SK-N-MC (cell line): ENCODE measurements around the gene HELZ.
"Not testable (repeated sequence)": the region's sequence is repeated elsewhere in the genome, so short reads cannot be mapped to it uniquely, and the experiment has no call there.

Source experiments
- DNase-seq: peaks from one replicate; pipeline ENCODE4 v3.0.0-alpha.2; 2011; ENCODE audit warnings: low read depth, low spot score
- H3K27ac ChIP-seq: fragments of 200-600 bp; sonication (generic); 2 replicates; pipeline ENCODE4 v1.5.1; 2016; ENCODE audit warnings: mixed run types
- H3K36me3 ChIP-seq: fragments of 200-600 bp; sonication (generic); 2 replicates; pipeline ENCODE4 v1.6.1; 2017; ENCODE audit warnings: antibody characterized with exemption, low read length, mixed read lengths; ENCODE audit not compliant: insufficient read depth
- H3K4me3 ChIP-seq: fragments of 200-600 bp; sonication (generic); 2 replicates; pipeline ENCODE4 v1.5.1; 2016
- H3K9ac ChIP-seq: fragments of 200-600 bp; sonication (generic); 2 replicates; pipeline ENCODE4 v1.8.0; 2017; ENCODE audit warnings: mixed run types, mixed read lengths; ENCODE audit not compliant: insufficient read length
- H3K9me3 ChIP-seq: fragments of 200-600 bp; sonication (generic); 2 replicates; pipeline ENCODE4 v1.6.1; 2017; ENCODE audit warnings: low read depth, mild to moderate bottlenecking, antibody characterized with exemption, low read length, moderate library complexity, mixed read lengths
- EZH2 ChIP-seq: fragments of 200-600 bp; sonication (generic); IDR thresholded peaks from one replicate; pipeline ENCODE4 v1.6.1; 2017; ENCODE audit warnings: antibody characterized with exemption
- FOXP2 ChIP-seq: optimal IDR thresholded peaks from 2 replicates; pipeline ENCODE3; 2011; ENCODE audit warnings: mild to moderate bottlenecking, moderate library complexity; ENCODE audit not compliant: insufficient read depth; ENCODE audit errors: extremely low read length, control extremely low read depth
- POLR2AphosphoS5 ChIP-seq: IDR thresholded peaks from 2 replicates; pipeline ENCODE4 v1.6.1; 2012; ENCODE audit warnings: mild to moderate bottlenecking, low read depth, low read length, borderline replicate concordance

Gene HELZ

DNA sequence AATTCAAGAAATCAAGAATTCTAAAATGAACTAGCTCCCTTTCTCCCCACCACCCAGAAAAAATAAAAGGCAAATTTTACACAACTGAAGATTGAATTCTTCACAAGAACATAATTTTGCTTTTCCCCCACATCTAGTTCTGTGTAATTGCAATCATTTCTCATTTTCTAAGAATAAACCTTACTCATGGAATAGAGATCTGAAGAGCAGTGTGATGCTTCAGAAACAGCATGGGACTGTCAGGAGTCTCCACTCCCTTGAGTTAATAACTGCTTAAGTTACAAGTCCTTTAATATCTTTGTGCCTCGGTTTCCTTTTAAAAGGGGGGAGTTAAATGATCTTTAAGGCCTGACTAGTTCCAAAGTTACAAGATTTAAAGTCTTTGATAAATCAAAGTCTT, 147.0 kb downstream of the HELZ start:
- peaks cover 33% of the 10 kb centered on the region for H3K36me3 ChIP-seq
- DNase-seq = no peak
- TF ChIP-seq FOXP2 (no peak), POLR2AphosphoS5 (no peak), EZH2 (no peak)
- no peak overlapping the region for H3K27ac ChIP-seq
- H3K9ac ChIP-seq = no peak overlapping the region
- H3K4me3 ChIP-seq = no peak overlapping the region
- H3K9me3 ChIP-seq = no peaks in the 10 kb centered on the region

DNA sequence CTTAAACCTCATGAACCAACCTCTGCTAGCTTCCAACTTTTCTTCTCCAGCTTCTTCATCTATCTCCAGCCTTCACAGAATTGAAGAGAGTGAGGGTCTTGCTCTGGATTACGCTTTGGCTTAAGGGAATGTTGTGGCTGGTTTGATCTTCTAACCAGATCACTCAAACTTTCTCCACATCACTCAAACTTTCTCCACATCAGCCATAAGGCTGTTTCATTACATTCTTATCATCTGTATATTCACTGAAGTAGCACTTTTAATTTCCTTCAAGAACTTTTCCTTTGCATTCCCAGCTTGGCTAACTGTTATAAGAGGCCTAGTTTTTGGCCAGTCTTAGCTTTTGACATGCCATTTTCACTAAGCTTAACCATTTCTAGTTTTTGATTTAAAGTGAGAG, 148.4 kb downstream of the HELZ start:
- no peaks in the 10 kb centered on the region for H3K9me3 ChIP-seq
- DNase-seq = no peak
- H3K36me3 ChIP-seq = peaks cover 22% of the 10 kb centered on the region
- no peak overlapping the region for H3K27ac ChIP-seq
- no peak for TF ChIP-seq EZH2
- H3K9ac ChIP-seq = no peak overlapping the region
- no peak overlapping the region for H3K4me3 ChIP-seq

DNA sequence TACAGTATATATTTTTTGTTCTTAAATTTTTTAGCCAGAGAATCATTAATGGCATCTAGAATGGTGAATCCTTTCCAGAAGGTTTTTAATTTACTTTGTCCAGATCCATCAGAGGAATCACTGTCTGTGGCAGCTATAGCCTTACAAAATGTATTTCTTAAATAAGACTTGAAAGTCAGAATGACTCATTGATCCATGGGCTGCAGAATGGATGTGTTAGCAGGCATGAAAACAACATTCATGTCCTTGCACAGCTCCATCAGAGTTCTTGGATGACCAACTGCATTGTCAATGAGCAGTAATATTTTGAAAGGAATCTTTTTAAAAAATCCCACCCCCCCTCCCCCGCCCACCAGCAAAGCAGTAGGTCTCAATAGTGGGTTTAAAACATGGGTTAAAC, 149.2 kb downstream of the HELZ start:
- Histone ChIP-seq H3K9ac (no peak overlapping the region), H3K27ac (no peak overlapping the region), H3K4me3 (no peak overlapping the region), H3K36me3 (peaks cover 22% of the 10 kb centered on the region), H3K9me3 (no peaks in the 10 kb centered on the region)
- DNase-seq = no peak
- TF ChIP-seq POLR2AphosphoS5 (no peak), FOXP2 (no peak), EZH2 (no peak)

DNA sequence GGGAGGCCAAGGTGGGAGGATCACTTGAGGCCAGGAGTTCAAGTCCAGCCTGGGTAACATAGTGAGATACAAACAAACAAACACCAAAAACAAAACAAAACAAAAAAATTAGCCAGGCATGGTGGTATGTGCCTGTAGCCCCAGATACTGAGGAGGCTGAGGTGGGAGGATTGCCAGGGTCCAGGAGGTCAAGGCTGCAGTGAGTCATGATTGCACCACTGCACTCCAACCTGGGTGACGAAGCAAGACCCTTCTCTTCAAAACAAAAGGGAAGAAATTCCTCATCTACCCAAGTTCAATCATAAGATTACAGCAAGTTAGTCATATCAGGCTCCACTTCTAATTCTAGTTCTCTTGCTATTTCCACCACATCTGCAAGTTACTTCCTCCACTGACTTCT, 149.7 kb downstream of the HELZ start:
- not testable (repeated sequence) for H3K4me3 ChIP-seq, DNase-seq, H3K9me3 ChIP-seq, H3K9ac ChIP-seq, H3K27ac ChIP-seq
- peaks cover 24% of the 10 kb centered on the region for H3K36me3 ChIP-seq

DNA sequence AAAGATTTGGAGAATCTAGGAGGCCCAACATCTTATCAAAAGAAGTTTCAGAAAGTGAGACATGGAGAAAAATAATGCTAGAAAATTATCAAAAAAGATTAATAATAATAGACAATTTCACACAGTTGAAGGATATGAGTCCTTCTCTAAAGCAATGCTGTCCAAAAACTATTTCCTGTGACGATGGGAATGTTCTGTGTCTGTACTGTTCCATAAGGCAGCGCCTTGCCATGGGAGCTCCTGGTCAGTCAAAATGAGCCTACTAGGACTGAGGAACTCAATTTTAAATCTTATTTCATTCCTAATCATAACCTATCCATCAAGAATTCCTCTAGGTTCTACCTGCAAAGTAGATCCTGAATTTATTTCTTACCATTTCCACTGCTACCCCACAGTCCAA, 151.6 kb downstream of the HELZ start:
- Histone ChIP-seq H3K9me3 (no peaks in the 10 kb centered on the region), H3K27ac (no peak overlapping the region), H3K4me3 (no peak overlapping the region), H3K9ac (no peak overlapping the region), H3K36me3 (peaks cover 25% of the 10 kb centered on the region)
- no peak for DNase-seq
- no peak for TF ChIP-seq EZH2
- no peak for TF ChIP-seq FOXP2
- TF ChIP-seq POLR2AphosphoS5 = no peak

DNA sequence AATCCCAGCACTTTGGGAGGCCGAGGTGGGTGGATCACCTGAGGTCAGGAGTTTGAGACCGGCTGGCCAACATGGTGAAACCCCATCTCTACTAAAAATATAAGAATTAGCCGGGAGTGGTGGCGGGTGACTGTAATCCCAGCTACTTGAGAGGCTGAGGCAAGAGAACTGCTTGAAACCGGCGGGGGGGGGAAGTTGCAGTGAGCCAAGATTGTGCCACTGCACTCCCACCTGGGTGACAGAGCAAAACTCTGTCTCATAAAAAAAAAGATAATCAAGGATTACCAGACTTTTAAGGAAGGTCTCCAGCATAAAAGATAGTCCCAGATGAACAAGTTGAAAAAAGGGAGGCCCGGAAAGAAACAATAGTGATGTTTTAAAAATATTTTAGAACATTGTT, 152.3 kb downstream of the HELZ start:
- not testable (repeated sequence) for H3K4me3 ChIP-seq, DNase-seq, H3K9ac ChIP-seq, H3K9me3 ChIP-seq, H3K27ac ChIP-seq
- H3K36me3 ChIP-seq = peaks cover 24% of the 10 kb centered on the region

DNA sequence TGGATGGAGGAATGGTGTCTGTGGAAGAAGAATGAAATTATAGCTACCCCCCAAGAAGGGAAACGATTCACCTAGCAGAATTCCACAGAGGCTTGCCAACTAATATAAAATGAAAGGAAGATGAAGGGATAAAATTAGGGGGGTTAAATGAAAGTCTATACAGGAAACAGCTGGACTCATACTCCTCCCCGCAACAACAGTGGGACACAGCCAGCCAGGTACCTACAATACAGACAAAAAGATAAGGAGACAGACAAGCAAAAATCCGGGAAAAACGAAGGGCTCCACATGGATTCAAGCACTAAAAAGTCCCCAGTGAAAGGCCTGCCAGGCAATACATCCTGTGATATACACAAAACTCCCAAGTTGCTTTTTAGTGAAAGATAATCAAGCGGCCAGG, 152.7 kb downstream of the HELZ start:
- H3K9me3 ChIP-seq = no peaks in the 10 kb centered on the region
- no peak overlapping the region for H3K27ac ChIP-seq
- H3K4me3 ChIP-seq = no peak overlapping the region
- TF ChIP-seq EZH2 = no peak
- TF ChIP-seq POLR2AphosphoS5 = no peak
- TF ChIP-seq FOXP2 = no peak
- H3K9ac ChIP-seq = no peak overlapping the region
- peaks cover 24% of the 10 kb centered on the region for H3K36me3 ChIP-seq
- DNase-seq = no peak

DNA sequence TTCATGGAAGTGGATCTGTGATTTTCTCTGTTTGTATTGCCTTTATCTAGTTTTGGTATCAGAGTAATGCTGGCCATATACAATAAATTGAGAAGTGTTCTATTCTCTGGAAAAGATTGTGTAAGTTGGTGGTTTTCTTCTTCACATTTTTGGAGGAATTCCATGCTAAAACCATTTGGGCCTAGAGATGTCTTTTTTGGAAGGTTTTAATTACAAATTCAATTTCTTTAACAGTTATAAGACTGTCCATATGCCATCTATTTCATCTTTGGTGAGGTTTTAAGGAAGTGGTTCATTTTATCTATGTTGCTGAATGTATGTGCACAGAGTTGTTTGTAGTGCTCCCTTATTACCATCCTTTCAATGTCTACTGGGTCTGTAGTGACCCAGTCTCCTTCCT, 154.7 kb downstream of the HELZ start:
- Histone ChIP-seq H3K27ac (no peak overlapping the region), H3K9ac (no peak overlapping the region), H3K4me3 (no peak overlapping the region), H3K36me3 (peaks cover 29% of the 10 kb centered on the region), H3K9me3 (no peaks in the 10 kb centered on the region)
- DNase-seq = no peak
- no peak for TF ChIP-seq FOXP2
- no peak for TF ChIP-seq POLR2AphosphoS5
- no peak for TF ChIP-seq EZH2

DNA sequence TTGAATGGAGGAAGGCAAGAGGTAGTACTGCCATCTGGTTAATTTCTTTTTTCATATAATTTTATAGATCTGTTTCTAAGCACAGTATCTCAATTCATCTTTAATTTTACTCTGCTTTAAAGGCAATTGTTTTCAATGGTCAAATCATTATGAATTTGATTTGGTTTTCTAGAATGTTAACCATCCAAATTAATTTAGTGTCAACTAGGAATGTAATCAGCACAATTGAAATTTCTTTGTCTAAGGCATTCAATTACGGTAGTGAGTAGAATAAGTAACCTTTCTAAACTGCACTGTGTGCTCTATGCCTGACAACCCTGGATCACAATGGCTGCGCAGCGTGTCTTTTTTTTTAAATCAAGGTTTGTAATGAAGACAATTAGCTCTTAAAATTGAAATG, 156.4 kb downstream of the HELZ start:
- H3K36me3 ChIP-seq = peaks cover 29% of the 10 kb centered on the region
- TF ChIP-seq FOXP2 (no peak), EZH2 (no peak), POLR2AphosphoS5 (no peak)
- no peak overlapping the region for H3K27ac ChIP-seq
- H3K9ac ChIP-seq = no peak overlapping the region
- H3K9me3 ChIP-seq = no peaks in the 10 kb centered on the region
- DNase-seq = no peak
- no peak overlapping the region for H3K4me3 ChIP-seq

DNA sequence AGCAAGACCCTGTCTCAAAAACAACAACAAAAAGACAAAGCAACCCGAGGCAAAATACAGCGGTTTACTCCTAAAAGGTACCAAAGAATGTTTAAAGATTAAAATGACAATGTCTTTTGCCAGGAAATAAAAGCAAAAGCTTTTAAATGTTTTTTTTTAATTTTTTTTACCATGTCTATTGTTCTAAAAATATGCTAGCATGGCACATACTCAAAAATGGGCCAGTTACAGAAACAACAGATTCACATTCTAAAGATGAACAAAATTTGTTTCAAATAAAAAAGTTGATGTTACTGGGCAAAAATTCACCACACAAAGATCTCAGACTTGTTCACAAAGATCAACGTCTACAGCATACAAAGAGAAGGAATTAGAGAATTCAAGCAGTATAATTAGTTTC, 159.6 kb downstream of the HELZ start:
- peaks cover 26% of the 10 kb centered on the region for H3K36me3 ChIP-seq
- no peak for TF ChIP-seq FOXP2
- TF ChIP-seq POLR2AphosphoS5 = no peak
- no peak for TF ChIP-seq EZH2
- DNase-seq = no peak
- no peaks in the 10 kb centered on the region for H3K9me3 ChIP-seq
- no peak overlapping the region for H3K9ac ChIP-seq
- no peak overlapping the region for H3K27ac ChIP-seq
- no peak overlapping the region for H3K4me3 ChIP-seq
